ENCODE data around the gene JAK2.
"Not testable (repeated sequence)": the region's sequence is repeated elsewhere in the genome, so short reads cannot be mapped to it uniquely, and the experiment has no call there.

The JAK2 gene

GRCh38 chr9:5043381-5043780 lies 58.3 kb downstream of the JAK2 start:
- no peak for ATAC-seq

- ATAC-seq: no peak
These were observed 59.1 kb downstream of the JAK2 start for GRCh38 chr9:5044160-5044559.

GRCh38 chr9:5052838-5053237 lies 67.8 kb downstream of the JAK2 start:
- ATAC-seq: no peak

GRCh38 chr9:5062631-5063030 lies 77.6 kb downstream of the JAK2 start:
- no peak for ATAC-seq

GRCh38 chr9:5072871-5073270 lies 87.8 kb downstream of the JAK2 start:
- ATAC-seq: no peak

GRCh38 chr9:5073701-5074100 lies 88.6 kb downstream of the JAK2 start:
- ATAC-seq: no peak

- no peak for ATAC-seq
These were observed 100.9 kb downstream of the JAK2 start for GRCh38 chr9:5085993-5086392.

GRCh38 chr9:5089737-5090136 lies 104.7 kb downstream of the JAK2 start:
- no peak for ATAC-seq

GRCh38 chr9:5095795-5096194 lies 110.7 kb downstream of the JAK2 start:
- no peak for ATAC-seq

GRCh38 chr9:5099466-5099865 lies 114.4 kb downstream of the JAK2 start:
- no peak for ATAC-seq

- not testable (repeated sequence) for ATAC-seq
These were observed 116.1 kb downstream of the JAK2 start for GRCh38 chr9:5101127-5101526.

GRCh38 chr9:5106517-5106916 lies 121.4 kb downstream of the JAK2 start:
- not testable (repeated sequence) for ATAC-seq

- ATAC-seq: no peak
These were observed 126.0 kb downstream of the JAK2 start for GRCh38 chr9:5110867-5111681.

- ATAC-seq: no peak
These were observed 126.6 kb downstream of the JAK2 start for GRCh38 chr9:5111696-5112095.

- no peak for ATAC-seq
These were observed 127.1 kb downstream of the JAK2 start for GRCh38 chr9:5112109-5112592.

- no peak for ATAC-seq
These were observed 127.6 kb downstream of the JAK2 start for GRCh38 chr9:5112646-5113045.

GRCh38 chr9:5113523-5113922 lies 128.5 kb downstream of the JAK2 start:
- no peak for ATAC-seq

GRCh38 chr9:5113994-5114748 lies 129.1 kb downstream of the JAK2 start:
- no peak for ATAC-seq

- ATAC-seq: no peak
These were observed 137.0 kb downstream of the JAK2 start for GRCh38 chr9:5122116-5122515.

- no peak for ATAC-seq
These were observed 137.4 kb downstream of the JAK2 start for GRCh38 chr9:5122516-5122915.

GRCh38 chr9:5140151-5140550 lies 155.1 kb downstream of the JAK2 start:
- peak; percentile 83 to 95 for ATAC-seq

- ATAC-seq: no peak
These were observed 159.1 kb downstream of the JAK2 start for GRCh38 chr9:5144217-5144616.

GRCh38 chr9:5146241-5146640 lies 161.2 kb downstream of the JAK2 start:
- no peak for ATAC-seq
